Stimulated activated CD8-positive, alpha-beta memory T cell treated with anti-CD3 and anti-CD28 coated beads, Interleukin-7, amount 100 ng/mL, for 48 hours (primary cell): ENCODE measurements around the gene EML3.
"Not testable (repeated sequence)": the region's sequence is repeated elsewhere in the genome, so short reads cannot be mapped to it uniquely, and the experiment has no call there.

ENCODE experiments used
- DNase-seq, 2 donors: peaks; one replicate each; pipeline ENCODE4 v3.0.0-alpha.2; 2020; ENCODE audit warnings: low read depth in 1 of 2; ENCODE audit errors: extremely low read depth in 1 of 2

EML3 gene

DNA sequence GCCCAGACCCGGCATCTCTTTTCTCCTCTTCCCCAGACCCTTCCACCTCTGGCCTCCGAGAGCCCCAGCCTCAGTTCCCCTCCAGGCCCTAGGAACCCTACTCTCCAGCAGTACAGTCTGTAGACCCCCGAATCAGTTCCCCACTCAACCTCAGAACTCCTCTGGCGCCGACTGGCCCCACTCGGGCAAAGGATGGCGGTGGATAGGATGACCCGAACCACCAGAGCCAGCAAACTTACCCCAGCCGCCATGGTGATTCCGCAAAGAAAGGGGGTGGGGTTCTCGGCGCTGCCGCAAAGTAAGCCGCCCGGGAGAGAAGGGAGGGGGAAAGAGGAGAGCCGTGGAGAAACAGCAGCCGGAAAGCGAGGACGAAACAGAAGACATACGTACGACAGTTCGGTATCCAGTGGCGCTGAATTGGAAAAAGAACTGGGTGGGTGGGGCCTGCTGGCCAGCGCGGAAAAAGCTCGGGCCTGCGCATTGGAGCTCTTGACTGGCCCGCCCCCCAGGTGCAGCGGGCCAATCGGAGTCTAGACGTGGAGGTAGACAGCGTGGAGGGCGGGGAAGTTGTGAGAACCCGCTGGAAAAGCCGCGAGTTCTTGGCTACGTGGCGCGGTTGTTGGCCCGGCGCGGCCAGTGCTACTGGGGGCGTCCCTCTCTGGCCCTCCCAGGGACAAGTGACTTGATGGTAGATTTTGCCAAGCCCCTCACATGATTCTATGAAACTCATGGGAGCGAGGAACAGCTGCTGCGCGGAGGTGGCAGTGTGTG, 38.8 kb downstream of the EML3 start, which contains the start of gene EEF1G:
EEF1G (minus strand) TSS at position 300 of the 771 bp plus-strand sequence; CDS start at position 251, 49 bp downstream.
- DNase-seq = peak; percentile 96 to 99

GRCh38 chr11:62573006-62573591, 39.5 kb downstream of the EML3 start:
- no peak for DNase-seq

DNA sequence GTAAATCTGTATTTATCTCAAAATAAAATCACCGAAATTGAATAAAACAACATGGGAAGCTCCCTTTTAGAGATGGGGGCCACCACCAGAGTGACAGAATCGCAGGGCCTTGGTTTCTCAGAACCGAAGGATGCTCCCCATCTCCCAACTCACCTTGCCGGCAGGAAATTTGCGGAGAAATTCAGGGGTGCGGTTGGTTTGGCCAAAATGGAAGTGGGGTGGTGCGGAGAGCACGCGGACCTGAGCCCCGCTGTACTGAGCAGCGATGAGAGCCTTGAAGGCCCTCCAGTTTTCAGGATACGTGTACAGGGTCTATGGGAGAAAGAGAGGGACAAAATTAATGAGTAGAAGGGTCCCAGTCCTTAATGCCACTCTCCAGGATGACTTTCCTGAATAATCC, 40.1 kb downstream of the EML3 start:
- DNase-seq = no peak

- not testable (repeated sequence) for DNase-seq
Observed at GRCh38 chr11:62571493-62571892, 41.1 kb downstream of the EML3 start.

GRCh38 chr11:62570903-62571302, 41.7 kb downstream of the EML3 start:
- not testable (repeated sequence) for DNase-seq

DNA sequence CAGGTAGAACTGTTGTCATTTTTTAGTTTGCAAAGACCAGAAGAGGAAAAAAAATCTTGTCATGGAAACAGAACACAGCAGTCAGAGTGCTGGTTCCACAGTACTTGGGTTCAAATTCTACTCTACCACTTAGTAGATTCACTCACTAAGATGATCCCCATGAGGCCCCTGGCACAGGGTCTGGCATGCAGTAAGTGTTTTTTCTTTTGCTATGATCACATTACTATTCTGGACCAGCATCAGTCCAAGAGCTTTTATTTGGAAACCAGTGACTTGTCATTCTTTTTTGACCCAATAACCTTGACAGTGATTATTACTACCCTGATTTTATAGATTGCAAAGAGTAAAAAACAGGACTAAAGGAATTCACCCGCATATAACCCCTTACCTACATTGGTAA, 43.0 kb downstream of the EML3 start:
- DNase-seq = no peak

- no peak for DNase-seq
Observed at GRCh38 chr11:62567018-62567633, 45.4 kb downstream of the EML3 start.

GRCh38 chr11:62566247-62566646, 46.3 kb downstream of the EML3 start:
- DNase-seq = no peak

DNA sequence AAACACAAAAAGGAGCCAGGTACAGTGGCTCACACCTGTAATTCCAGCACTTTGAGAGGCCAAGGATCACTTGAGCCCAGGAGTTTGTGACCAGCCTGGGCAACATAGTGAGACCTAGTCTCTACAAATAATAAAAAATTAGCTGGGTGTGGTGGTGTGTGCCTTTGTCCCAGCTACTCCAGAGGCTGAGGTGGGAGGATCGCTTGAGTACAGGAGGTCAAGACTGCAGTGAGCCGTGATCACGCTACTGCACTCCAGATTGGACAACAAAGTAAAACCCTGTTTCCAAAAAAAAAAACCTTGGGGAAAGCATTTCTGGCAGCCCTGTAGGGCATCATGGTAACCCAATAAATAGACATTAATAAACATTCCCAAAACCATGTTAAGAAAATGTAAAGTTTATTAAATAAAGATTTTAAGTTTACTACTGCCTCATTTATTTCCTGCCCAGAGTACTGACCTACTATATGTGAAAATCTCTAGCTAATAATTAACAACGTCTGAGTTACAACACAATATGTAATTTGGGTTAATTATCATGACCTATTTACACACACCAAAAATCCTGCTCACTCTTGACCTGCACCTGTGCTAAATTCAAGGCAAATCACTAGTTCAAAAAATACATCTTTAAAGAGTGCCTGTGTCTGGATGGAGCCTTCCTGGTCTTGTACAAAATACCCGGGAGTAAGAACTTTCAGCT, 47.3 kb downstream of the EML3 start:
- DNase-seq = no peak

- not testable (repeated sequence) for DNase-seq
Observed at GRCh38 chr11:62561677-62562230, 50.8 kb downstream of the EML3 start.

DNA sequence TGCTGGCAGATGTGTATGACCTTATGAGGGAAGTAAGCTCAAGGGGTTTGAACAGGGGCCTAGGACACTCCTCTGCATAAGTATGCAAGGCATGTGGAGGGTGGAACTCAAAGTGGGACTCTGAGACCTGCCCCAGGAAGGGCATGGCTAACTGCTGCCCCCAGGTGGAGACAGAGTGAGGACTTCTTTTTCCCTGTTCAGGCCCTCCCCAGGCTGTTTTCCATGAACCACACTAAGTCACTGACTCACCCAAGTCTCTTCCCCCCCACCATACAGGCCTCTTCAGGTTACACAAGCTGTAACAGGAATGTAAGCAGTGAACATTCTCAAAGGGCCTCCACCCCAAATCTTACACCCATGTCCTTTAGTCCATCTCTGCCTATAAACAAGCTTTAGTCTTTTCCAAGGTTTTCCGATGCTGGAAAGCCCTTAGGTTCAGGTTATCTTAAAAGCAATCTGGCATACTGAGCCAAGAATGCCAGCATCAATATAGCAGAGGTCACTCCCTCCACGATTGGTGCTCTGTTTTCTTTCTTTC, 51.9 kb downstream of the EML3 start:
- DNase-seq = peak in 1 of 2 donors; percentile 62

DNA sequence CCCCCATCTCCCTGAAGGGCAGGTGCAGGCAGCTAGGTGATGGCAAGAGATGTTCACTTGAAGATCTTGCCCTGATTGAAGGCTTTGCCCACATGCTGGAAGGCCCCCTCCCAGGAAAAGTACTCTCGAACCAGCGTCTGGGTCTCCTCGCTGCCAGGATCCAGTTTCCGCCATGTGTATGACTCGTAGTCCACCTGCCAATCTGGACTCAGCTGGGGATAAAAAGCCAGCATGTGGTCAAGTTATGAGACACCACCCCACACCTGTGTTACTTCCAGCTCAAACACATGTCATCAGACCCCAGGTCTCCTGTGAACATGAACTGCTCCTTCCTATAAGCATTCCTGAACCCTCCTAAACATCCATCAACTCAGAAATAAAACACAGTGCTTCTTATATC, 52.9 kb downstream of the EML3 start:
- DNase-seq = not testable (repeated sequence)

GRCh38 chr11:62559204-62559603, 53.4 kb downstream of the EML3 start:
- no peak for DNase-seq

DNA sequence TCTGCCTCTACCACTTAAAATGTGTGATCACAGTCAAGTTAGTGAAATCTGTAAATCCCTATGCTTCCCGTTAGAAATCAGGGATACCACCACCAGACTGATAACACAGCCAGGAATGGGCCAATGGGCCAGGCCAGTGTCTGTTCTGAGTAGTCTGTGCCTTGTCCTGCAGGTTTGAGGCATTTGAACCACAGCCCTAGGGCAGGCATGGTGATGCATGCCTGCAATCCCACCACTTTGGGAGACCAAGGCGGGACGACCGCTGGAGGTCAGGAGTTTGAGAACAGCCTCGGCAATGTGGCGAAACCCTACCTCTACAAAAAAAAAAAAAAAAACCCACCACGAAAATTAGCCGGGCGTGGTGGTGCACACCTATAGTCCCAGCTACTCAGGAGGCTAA, 53.9 kb downstream of the EML3 start:
- DNase-seq = no peak

DNA sequence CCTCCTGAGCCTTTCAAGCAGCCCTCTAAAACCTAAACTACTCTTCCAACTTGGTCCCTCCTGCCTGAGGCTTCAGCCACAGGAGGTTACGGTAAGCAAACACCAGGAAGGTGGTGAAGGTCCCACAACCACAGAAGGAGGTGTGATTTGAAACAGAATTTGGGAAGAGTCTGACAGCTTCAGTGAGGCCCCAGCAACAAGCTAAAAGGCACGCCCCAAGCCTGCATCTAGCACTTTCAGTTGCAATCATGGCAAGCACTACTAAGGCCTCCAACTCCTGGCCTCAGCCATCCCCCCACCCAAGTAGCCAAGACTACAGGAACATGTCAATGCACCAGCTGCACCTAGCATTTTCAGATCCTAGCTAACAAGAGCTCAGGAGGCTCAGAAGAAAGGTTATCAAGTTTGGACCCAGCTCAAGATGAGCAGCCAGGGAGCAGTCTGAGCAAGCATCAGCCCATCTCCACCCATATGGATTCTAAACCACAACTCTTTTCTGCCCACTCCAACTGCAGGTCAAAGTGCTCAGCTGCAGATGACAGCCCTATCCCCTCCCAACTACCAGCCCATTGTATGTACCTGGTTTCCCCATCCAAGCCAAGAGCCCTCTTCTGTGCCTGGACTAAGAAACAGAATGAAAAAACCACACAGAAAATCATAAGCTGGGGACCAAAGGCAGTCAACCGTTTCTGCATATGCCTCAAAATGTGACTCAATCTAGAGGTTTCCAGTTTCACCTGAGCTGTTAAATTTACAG, 55.5 kb downstream of the EML3 start:
- DNase-seq = peak in 1 of 2 donors; percentile 67

GRCh38 chr11:62556108-62556874, 56.3 kb downstream of the EML3 start:
- peak; percentile 77 to 88 for DNase-seq

DNA sequence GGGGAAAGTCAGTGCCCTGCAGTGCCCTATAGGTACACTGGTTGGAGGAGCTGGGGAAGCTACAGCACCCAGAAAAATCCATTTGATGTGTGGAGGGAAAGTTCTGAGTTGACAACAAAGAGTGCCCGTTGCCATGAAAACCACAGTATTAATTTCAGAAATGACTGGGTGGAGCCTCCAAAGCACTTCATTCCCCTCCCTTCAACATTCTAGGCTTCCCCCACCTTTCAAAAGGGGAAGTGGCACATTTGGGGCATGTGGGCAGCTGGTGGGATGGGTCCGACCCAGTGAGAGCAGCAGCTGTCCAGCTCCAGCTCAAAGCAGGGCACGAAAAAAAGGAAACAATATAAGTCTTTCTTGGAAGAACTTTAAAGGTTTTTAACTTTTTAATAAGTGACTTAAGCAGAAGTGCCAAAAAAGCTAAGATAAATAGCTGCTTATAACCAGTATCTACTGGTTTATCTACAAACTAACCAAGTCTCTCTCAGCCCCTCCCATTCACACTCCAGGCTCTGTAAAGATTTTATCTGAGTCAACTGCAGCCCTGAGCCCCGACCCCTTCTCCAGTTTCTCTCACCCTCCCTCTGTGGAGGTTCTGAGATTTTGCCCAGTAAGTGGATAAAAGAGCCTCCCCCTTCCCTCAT, 57.0 kb downstream of the EML3 start:
- DNase-seq = no peak

DNA sequence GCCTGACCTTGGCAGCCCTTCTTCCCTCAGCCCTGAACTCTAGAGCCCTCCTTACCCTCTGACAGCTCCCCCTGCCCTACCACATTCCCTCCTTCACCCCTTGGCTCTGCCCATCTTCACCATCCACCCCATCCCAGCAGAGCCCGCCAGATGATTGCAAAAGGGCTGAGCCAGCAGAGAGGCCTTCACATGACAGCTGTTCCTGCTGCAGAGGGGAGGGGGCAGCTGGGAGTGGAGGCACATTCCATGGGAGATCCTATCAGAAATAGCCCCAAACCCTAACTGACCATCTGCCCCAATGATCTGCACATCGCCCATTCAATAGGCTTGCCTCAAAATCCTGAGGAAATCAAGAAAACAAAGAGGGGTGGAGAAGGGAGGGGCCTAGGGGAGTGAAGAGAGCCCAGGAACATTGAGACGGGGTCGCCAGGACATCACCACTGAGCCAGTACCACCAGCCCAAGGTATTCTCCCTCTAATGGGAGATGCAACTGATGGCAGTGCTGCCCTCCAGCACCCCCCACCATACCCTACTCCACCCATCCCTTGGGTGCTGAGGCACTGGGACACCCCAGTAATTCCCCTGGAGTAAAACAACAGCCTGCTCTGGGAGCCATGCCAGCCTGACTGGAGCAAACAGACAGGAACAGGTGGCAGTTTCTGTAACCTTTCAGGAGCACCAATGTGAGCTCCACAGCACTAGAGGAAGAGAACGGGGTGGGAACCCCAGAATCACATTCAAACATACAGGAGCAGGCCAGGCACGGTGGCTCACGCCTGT, 58.0 kb downstream of the EML3 start:
- DNase-seq = no peak
